ENCODE data around the gene ASAP3. TPM values are rescaled to one million over a fixed set of nuclear protein-coding genes. Genes with fewer than 3 reads are reported as not detected.

The ASAP3 gene
- total RNA-seq, 1 donor from 2014 or later, result 45.9 TPM

- no peaks in the 10 kb centered on the region for H3K27me3 ChIP-seq (ENCODE audit: control insufficient read depth in 3 of 3, insufficient read depth in 3 of 3, low read length in 3 of 3)
- H3K4me3 ChIP-seq (ENCODE audit: low read length in 3 of 3), result no peak overlapping the region
- H3K4me1 ChIP-seq (ENCODE audit: control insufficient read depth in 3 of 3, insufficient read depth in 3 of 3, low read length in 3 of 3), result peaks cover 36 to 47% (median 43%) of the 10 kb centered on the region in 3 donors
- H3K9me3 ChIP-seq (ENCODE audit: control insufficient read depth in 3 of 3, low read length in 3 of 3), result no peaks in the 10 kb centered on the region
- no peak overlapping the region for H3K9ac ChIP-seq (ENCODE audit: low read depth in 1 of 3, low read length in 3 of 3)
- H3K36me3 ChIP-seq (ENCODE audit: control insufficient read depth in 3 of 3, insufficient read depth in 3 of 3, low read length in 3 of 3), result no peaks in the 10 kb centered on the region
- peak overlapping the region; percentile 41 for H3K27ac ChIP-seq (ENCODE audit: low read depth, low read length)
Observed at GRCh38 chr1:23469372-23469982, 14.5 kb downstream of the ASAP3 start.

GRCh38 chr1:23466423-23466989 is 17.5 kb downstream of the ASAP3 start:
- Histone ChIP-seq H3K4me1 (ENCODE audit: control insufficient read depth in 3 of 3, insufficient read depth in 3 of 3, low read length in 3 of 3) (peaks cover 22 to 28% (median 26%) of the 10 kb centered on the region in 3 donors), H3K36me3 (ENCODE audit: control insufficient read depth in 3 of 3, insufficient read depth in 3 of 3, low read length in 3 of 3) (no peaks in the 10 kb centered on the region), H3K4me3 (ENCODE audit: low read length in 3 of 3) (no peak overlapping the region), H3K9me3 (ENCODE audit: control insufficient read depth in 3 of 3, low read length in 3 of 3) (no peaks in the 10 kb centered on the region), H3K27ac (ENCODE audit: low read depth, low read length) (no peak overlapping the region), H3K27me3 (ENCODE audit: control insufficient read depth in 3 of 3, insufficient read depth in 3 of 3, low read length in 3 of 3) (no peaks in the 10 kb centered on the region), H3K9ac (ENCODE audit: low read depth in 1 of 3, low read length in 3 of 3) (no peak overlapping the region)

- peaks cover 0 to 4% (median 4%) of the 10 kb centered on the region in 3 donors for H3K4me1 ChIP-seq (ENCODE audit: control insufficient read depth in 3 of 3, insufficient read depth in 3 of 3, low read length in 3 of 3)
Observed at GRCh38 chr1:23463286-23463685, 20.7 kb downstream of the ASAP3 start.

GRCh38 chr1:23462766-23463165 is 21.2 kb downstream of the ASAP3 start:
- Histone ChIP-seq H3K27ac (ENCODE audit: low read depth, low read length) (no peak overlapping the region), H3K27me3 (ENCODE audit: control insufficient read depth in 3 of 3, insufficient read depth in 3 of 3, low read length in 3 of 3) (no peaks in the 10 kb centered on the region), H3K9ac (ENCODE audit: low read depth in 1 of 3, low read length in 3 of 3) (no peak overlapping the region), H3K9me3 (ENCODE audit: control insufficient read depth in 3 of 3, low read length in 3 of 3) (no peaks in the 10 kb centered on the region), H3K4me3 (ENCODE audit: low read length in 3 of 3) (no peak overlapping the region), H3K36me3 (ENCODE audit: control insufficient read depth in 3 of 3, insufficient read depth in 3 of 3, low read length in 3 of 3) (peaks cover 0 to 8% (median 0%) of the 10 kb centered on the region in 3 donors), H3K4me1 (ENCODE audit: control insufficient read depth in 3 of 3, insufficient read depth in 3 of 3, low read length in 3 of 3) (peaks cover 1 to 4% (median 2%) of the 10 kb centered on the region in 3 donors)

More at GRCh38 chr1:23463286-23463685, 20.7 kb downstream of the ASAP3 start:
- Histone ChIP-seq H3K9me3 (ENCODE audit: control insufficient read depth in 3 of 3, low read length in 3 of 3) (no peaks in the 10 kb centered on the region), H3K27ac (ENCODE audit: low read depth, low read length) (no peak overlapping the region), H3K4me3 (ENCODE audit: low read length in 3 of 3) (no peak overlapping the region), H3K9ac (ENCODE audit: low read depth in 1 of 3, low read length in 3 of 3) (no peak overlapping the region), H3K27me3 (ENCODE audit: control insufficient read depth in 3 of 3, insufficient read depth in 3 of 3, low read length in 3 of 3) (no peaks in the 10 kb centered on the region), H3K36me3 (ENCODE audit: control insufficient read depth in 3 of 3, insufficient read depth in 3 of 3, low read length in 3 of 3) (peaks cover 0 to 8% (median 0%) of the 10 kb centered on the region in 3 donors)

- H3K27me3 ChIP-seq (ENCODE audit: control insufficient read depth in 3 of 3, insufficient read depth in 3 of 3, low read length in 3 of 3), result no peaks in the 10 kb centered on the region
- no peaks in the 10 kb centered on the region for H3K9me3 ChIP-seq (ENCODE audit: control insufficient read depth in 3 of 3, low read length in 3 of 3)
- no peak overlapping the region for H3K4me3 ChIP-seq (ENCODE audit: low read length in 3 of 3)
- H3K27ac ChIP-seq (ENCODE audit: low read depth, low read length), result no peak overlapping the region
- H3K36me3 ChIP-seq (ENCODE audit: control insufficient read depth in 3 of 3, insufficient read depth in 3 of 3, low read length in 3 of 3), result peaks cover 0 to 9% (median 0%) of the 10 kb centered on the region in 3 donors
- peaks cover 12 to 14% (median 12%) of the 10 kb centered on the region in 3 donors for H3K4me1 ChIP-seq (ENCODE audit: control insufficient read depth in 3 of 3, insufficient read depth in 3 of 3, low read length in 3 of 3)
- H3K9ac ChIP-seq (ENCODE audit: low read depth in 1 of 3, low read length in 3 of 3), result no peak overlapping the region
Observed at GRCh38 chr1:23461050-23461449, 22.9 kb downstream of the ASAP3 start.

GRCh38 chr1:23460519-23460918 is 23.5 kb downstream of the ASAP3 start:
- H3K27me3 ChIP-seq (ENCODE audit: control insufficient read depth in 3 of 3, insufficient read depth in 3 of 3, low read length in 3 of 3), result no peaks in the 10 kb centered on the region
- H3K4me3 ChIP-seq (ENCODE audit: low read length in 3 of 3), result no peak overlapping the region
- H3K9ac ChIP-seq (ENCODE audit: low read depth in 1 of 3, low read length in 3 of 3), result no peak overlapping the region
- peaks cover 12 to 14% (median 12%) of the 10 kb centered on the region in 3 donors for H3K4me1 ChIP-seq (ENCODE audit: control insufficient read depth in 3 of 3, insufficient read depth in 3 of 3, low read length in 3 of 3)
- peaks cover 0 to 14% (median 3%) of the 10 kb centered on the region in 3 donors for H3K36me3 ChIP-seq (ENCODE audit: control insufficient read depth in 3 of 3, insufficient read depth in 3 of 3, low read length in 3 of 3)
- no peak overlapping the region for H3K27ac ChIP-seq (ENCODE audit: low read depth, low read length)
- no peaks in the 10 kb centered on the region for H3K9me3 ChIP-seq (ENCODE audit: control insufficient read depth in 3 of 3, low read length in 3 of 3)

GRCh38 chr1:23459338-23459757 is 24.6 kb downstream of the ASAP3 start:
- no peak overlapping the region for H3K9ac ChIP-seq (ENCODE audit: low read depth in 1 of 3, low read length in 3 of 3)
- H3K27me3 ChIP-seq (ENCODE audit: control insufficient read depth in 3 of 3, insufficient read depth in 3 of 3, low read length in 3 of 3), result no peaks in the 10 kb centered on the region
- H3K4me1 ChIP-seq (ENCODE audit: control insufficient read depth in 3 of 3, insufficient read depth in 3 of 3, low read length in 3 of 3), result peaks cover 12 to 14% (median 12%) of the 10 kb centered on the region in 3 donors
- H3K9me3 ChIP-seq (ENCODE audit: control insufficient read depth in 3 of 3, low read length in 3 of 3), result no peaks in the 10 kb centered on the region
- no peak overlapping the region for H3K4me3 ChIP-seq (ENCODE audit: low read length in 3 of 3)
- no peak overlapping the region for H3K27ac ChIP-seq (ENCODE audit: low read depth, low read length)
- H3K36me3 ChIP-seq (ENCODE audit: control insufficient read depth in 3 of 3, insufficient read depth in 3 of 3, low read length in 3 of 3), result peaks cover 8 to 25% (median 14%) of the 10 kb centered on the region in 3 donors

- H3K27me3 ChIP-seq (ENCODE audit: control insufficient read depth in 3 of 3, insufficient read depth in 3 of 3, low read length in 3 of 3), result no peaks in the 10 kb centered on the region
- no peak overlapping the region for H3K27ac ChIP-seq (ENCODE audit: low read depth, low read length)
Observed at GRCh38 chr1:23456226-23456625, 27.8 kb downstream of the ASAP3 start.

GRCh38 chr1:23453455-23454000 is 30.5 kb downstream of the ASAP3 start:
- Histone ChIP-seq H3K9me3 (ENCODE audit: control insufficient read depth in 3 of 3, low read length in 3 of 3) (no peaks in the 10 kb centered on the region), H3K9ac (ENCODE audit: low read depth in 1 of 3, low read length in 3 of 3) (no peak overlapping the region), H3K27ac (ENCODE audit: low read depth, low read length) (no peak overlapping the region), H3K4me3 (ENCODE audit: low read length in 3 of 3) (no peak overlapping the region), H3K4me1 (ENCODE audit: control insufficient read depth in 3 of 3, insufficient read depth in 3 of 3, low read length in 3 of 3) (peaks cover 38 to 48% (median 43%) of the 10 kb centered on the region in 3 donors), H3K27me3 (ENCODE audit: control insufficient read depth in 3 of 3, insufficient read depth in 3 of 3, low read length in 3 of 3) (no peaks in the 10 kb centered on the region), H3K36me3 (ENCODE audit: control insufficient read depth in 3 of 3, insufficient read depth in 3 of 3, low read length in 3 of 3) (peaks cover 8 to 40% (median 21%) of the 10 kb centered on the region in 3 donors)

More at GRCh38 chr1:23456226-23456625, 27.8 kb downstream of the ASAP3 start:
- Histone ChIP-seq H3K9ac (ENCODE audit: low read depth in 1 of 3, low read length in 3 of 3) (no peak overlapping the region), H3K36me3 (ENCODE audit: control insufficient read depth in 3 of 3, insufficient read depth in 3 of 3, low read length in 3 of 3) (peaks cover 8 to 40% (median 15%) of the 10 kb centered on the region in 3 donors), H3K9me3 (ENCODE audit: control insufficient read depth in 3 of 3, low read length in 3 of 3) (no peaks in the 10 kb centered on the region), H3K4me3 (ENCODE audit: low read length in 3 of 3) (no peak overlapping the region), H3K4me1 (ENCODE audit: control insufficient read depth in 3 of 3, insufficient read depth in 3 of 3, low read length in 3 of 3) (peaks cover 27 to 39% (median 33%) of the 10 kb centered on the region in 3 donors)

- Histone ChIP-seq H3K9me3 (ENCODE audit: control insufficient read depth in 3 of 3, low read length in 3 of 3) (no peaks in the 10 kb centered on the region), H3K36me3 (ENCODE audit: control insufficient read depth in 3 of 3, insufficient read depth in 3 of 3, low read length in 3 of 3) (peaks cover 8 to 43% (median 21%) of the 10 kb centered on the region in 3 donors), H3K4me3 (ENCODE audit: low read length in 3 of 3) (peak overlapping the region in 1 of 3 donors; percentile 14), H3K27ac (ENCODE audit: low read depth, low read length) (peak overlapping the region; percentile 49), H3K4me1 (ENCODE audit: control insufficient read depth in 3 of 3, insufficient read depth in 3 of 3, low read length in 3 of 3) (peaks cover 31 to 38% (median 37%) of the 10 kb centered on the region in 3 donors), H3K27me3 (ENCODE audit: control insufficient read depth in 3 of 3, insufficient read depth in 3 of 3, low read length in 3 of 3) (no peaks in the 10 kb centered on the region), H3K9ac (ENCODE audit: low read depth in 1 of 3, low read length in 3 of 3) (peak overlapping the region; percentile 47 to 54 (median 48))
Observed at GRCh38 chr1:23452011-23452411, 32.0 kb downstream of the ASAP3 start.

All from skeletal muscle tissue (tissue), 4 donors.